ENCODE measurements around the gene ABCA2. TPM values are rescaled to one million over a fixed set of nuclear protein-coding genes. Genes with fewer than 3 reads are reported as not detected.

ABCA2 gene
- total RNA-seq, 1 donor, result 99.1 TPM

GRCh38 chr9:136968333-136969127 lies 59.5 kb downstream of the ABCA2 start:
- DNase-seq (ENCODE audit: low read depth in 2 of 3, low spot score in 2 of 3), result no peak

- no peak for DNase-seq (ENCODE audit: low read depth in 2 of 3, low spot score in 2 of 3)
Observed at GRCh38 chr9:136965771-136966484, 62.1 kb downstream of the ABCA2 start.

- DNase-seq (ENCODE audit: low read depth in 2 of 3, low spot score in 2 of 3), result no peak
Observed at GRCh38 chr9:136964833-136965422, 63.1 kb downstream of the ABCA2 start.

GRCh38 chr9:136964171-136964689 lies 63.8 kb downstream of the ABCA2 start:
- DNase-seq (ENCODE audit: low read depth in 2 of 3, low spot score in 2 of 3), result no peak

GRCh38 chr9:136963751-136964150 lies 64.3 kb downstream of the ABCA2 start:
- no peak for DNase-seq (ENCODE audit: low read depth in 2 of 3, low spot score in 2 of 3)

- no peak for DNase-seq (ENCODE audit: low read depth in 2 of 3, low spot score in 2 of 3)
Observed at GRCh38 chr9:136963341-136963740, 64.7 kb downstream of the ABCA2 start.

- no peak for DNase-seq (ENCODE audit: low read depth in 2 of 3, low spot score in 2 of 3)
Observed at GRCh38 chr9:136962701-136963248, 65.3 kb downstream of the ABCA2 start.

- no peak for DNase-seq (ENCODE audit: low read depth in 2 of 3, low spot score in 2 of 3)
Observed at GRCh38 chr9:136962163-136962562, 65.9 kb downstream of the ABCA2 start.

- no peak for DNase-seq (ENCODE audit: low read depth in 2 of 3, low spot score in 2 of 3)
Observed at GRCh38 chr9:136961279-136962065, 66.6 kb downstream of the ABCA2 start.

GRCh38 chr9:136960938-136961275 lies 67.1 kb downstream of the ABCA2 start:
- no peak for DNase-seq (ENCODE audit: low read depth in 2 of 3, low spot score in 2 of 3)

- no peak for DNase-seq (ENCODE audit: low read depth in 2 of 3, low spot score in 2 of 3)
Observed at GRCh38 chr9:136960212-136960937, 67.7 kb downstream of the ABCA2 start.

GRCh38 chr9:136958898-136959850 lies 68.9 kb downstream of the ABCA2 start:
- no peak for DNase-seq (ENCODE audit: low read depth in 2 of 3, low spot score in 2 of 3)

- no peak for DNase-seq (ENCODE audit: low read depth in 2 of 3, low spot score in 2 of 3)
Observed at GRCh38 chr9:136958473-136958872, 69.6 kb downstream of the ABCA2 start.

GRCh38 chr9:136957901-136958300 lies 70.1 kb downstream of the ABCA2 start:
- DNase-seq (ENCODE audit: low read depth in 2 of 3, low spot score in 2 of 3), result no peak

- DNase-seq (ENCODE audit: low read depth in 2 of 3, low spot score in 2 of 3), result no peak
Observed at GRCh38 chr9:136957461-136957860, 70.6 kb downstream of the ABCA2 start.

Measured in hematopoietic multipotent progenitor cell (in vitro differentiated cells).